ENCODE results near the gene TMEM107. TPM values are rescaled to one million over a fixed set of nuclear protein-coding genes. Genes with fewer than 3 reads are reported as not detected.
"Not testable (repeated sequence)": the region's sequence is repeated elsewhere in the genome, so short reads cannot be mapped to it uniquely, and the experiment has no call there.

Gene TMEM107
- total RNA-seq, 2 donors from 2014 or later = 26.2 to 27.7 TPM

GRCh38 chr17:8221663-8222379 lies 45.6 kb upstream of the TMEM107 start:
- TF ChIP-seq CTCF (conservative IDR thresholded peaks at IDR 0.05) = no peak
- peak overlapping the region; percentile 93 for H3K4me3 Mint-ChIP-seq
- Histone ChIP-seq H3K27me3 (ENCODE audit: control insufficient read depth, insufficient read depth, low read length, poor library complexity, severe bottlenecking) (no peaks in the 10 kb centered on the region), H3K4me3 (ENCODE audit: low read length) (peak overlapping the region; percentile 97), H3K4me1 (ENCODE audit: control insufficient read depth, insufficient read depth, low read length) (no peaks in the 10 kb centered on the region), H3K27ac (ENCODE audit: low read depth, low read length) (peak overlapping the region; percentile 58), H3K9ac (ENCODE audit: extremely low read depth, low read length, poor library complexity, severe bottlenecking) (peak overlapping the region; percentile 69), H3K36me3 (ENCODE audit: control insufficient read depth, insufficient read depth, low read length) (no peaks in the 10 kb centered on the region), H3K9me3 (ENCODE audit: control insufficient read depth, low read length) (no peaks in the 10 kb centered on the region)
- H3K9me3 Mint-ChIP-seq = no peaks in the 10 kb centered on the region
- peak overlapping the region; percentile 100 for H3K27ac Mint-ChIP-seq
- H3K36me3 Mint-ChIP-seq (ENCODE audit: low read depth) = no peaks in the 10 kb centered on the region
- no peaks in the 10 kb centered on the region for H3K27me3 Mint-ChIP-seq (ENCODE audit: insufficient read depth)
- peaks cover 4% of the 10 kb centered on the region for H3K4me1 Mint-ChIP-seq
- WGBS, 2 experiments (ENCODE audit: insufficient coverage in 1 of 2, insufficient read length in 1 of 2) = 0% methylated on average over 35 to 38 of the region's 40 CpGs
- peak; percentile 99 for DNase-seq

- no peak for TF ChIP-seq CTCF (conservative IDR thresholded peaks at IDR 0.05)
- Mint-ChIP-seq H3K27ac (peak overlapping the region; percentile 100), H3K9me3 (no peaks in the 10 kb centered on the region), H3K36me3 (ENCODE audit: low read depth) (no peaks in the 10 kb centered on the region), H3K27me3 (ENCODE audit: insufficient read depth) (no peaks in the 10 kb centered on the region), H3K4me3 (peak overlapping the region; percentile 93), H3K4me1 (peaks cover 4% of the 10 kb centered on the region)
- no peaks in the 10 kb centered on the region for H3K9me3 ChIP-seq (ENCODE audit: control insufficient read depth, low read length)
- DNase-seq = peak; percentile 100
- WGBS, 2 experiments (ENCODE audit: insufficient coverage in 1 of 2, insufficient read length in 1 of 2) = 0 to 1% methylated on average over 33 to 45 of the region's 45 CpGs
- H3K4me1 ChIP-seq (ENCODE audit: control insufficient read depth, insufficient read depth, low read length) = no peaks in the 10 kb centered on the region
- peak overlapping the region; percentile 77 for H3K27ac ChIP-seq (ENCODE audit: low read depth, low read length)
- H3K4me3 ChIP-seq (ENCODE audit: low read length) = peak overlapping the region; percentile 97
- H3K36me3 ChIP-seq (ENCODE audit: control insufficient read depth, insufficient read depth, low read length) = no peaks in the 10 kb centered on the region
- peak overlapping the region; percentile 73 for H3K9ac ChIP-seq (ENCODE audit: extremely low read depth, low read length, poor library complexity, severe bottlenecking)
- no peaks in the 10 kb centered on the region for H3K27me3 ChIP-seq (ENCODE audit: control insufficient read depth, insufficient read depth, low read length, poor library complexity, severe bottlenecking)
Observed at GRCh38 chr17:8220783-8221662, 44.8 kb upstream of the TMEM107 start.

- not testable (repeated sequence) for H3K27me3 ChIP-seq (ENCODE audit: control insufficient read depth, insufficient read depth, low read length, poor library complexity, severe bottlenecking); H3K4me1 Mint-ChIP-seq; H3K4me3 ChIP-seq (ENCODE audit: low read length); DNase-seq; H3K36me3 ChIP-seq (ENCODE audit: control insufficient read depth, insufficient read depth, low read length); H3K9me3 Mint-ChIP-seq; H3K27ac Mint-ChIP-seq; H3K27me3 Mint-ChIP-seq (ENCODE audit: insufficient read depth); H3K9ac ChIP-seq (ENCODE audit: extremely low read depth, low read length, poor library complexity, severe bottlenecking); H3K4me1 ChIP-seq (ENCODE audit: control insufficient read depth, insufficient read depth, low read length); H3K36me3 Mint-ChIP-seq (ENCODE audit: low read depth); H3K4me3 Mint-ChIP-seq; H3K27ac ChIP-seq (ENCODE audit: low read depth, low read length); H3K9me3 ChIP-seq (ENCODE audit: control insufficient read depth, low read length)
- WGBS, 2 experiments (ENCODE audit: insufficient coverage in 1 of 2, insufficient read length in 1 of 2) = 88 to 92% methylated on average over 6 to 15 of the region's 15 CpGs
Observed at GRCh38 chr17:8214000-8214399, 37.8 kb upstream of the TMEM107 start.

Measured in endodermal cell (in vitro differentiated cells).